Esophagus squamous epithelium (tissue), 5 donors: ENCODE measurements around the gene FAM181A. TPM values are rescaled to one million over a fixed set of nuclear protein-coding genes. Genes with fewer than 3 reads are reported as not detected.

Experiments used
- DNase-seq: peaks from one replicate; lab custom pipeline; 2025; lab: John Stamatoyannopoulos, UW
- H3K27ac ChIP-seq, 4 donors: fragments of 200-600 bp; sonication (generic); one replicate each; pipeline ENCODE4 v1.5.1; 2016 to 2019; ENCODE audit warnings: mild to moderate bottlenecking in 1 of 4
- H3K27me3 ChIP-seq, 4 donors: fragments of 200-600 bp; sonication (generic); 1 replicate in 3 of 4; 2 replicates in 1 of 4; pipeline versions ENCODE4 v1.5.1 to v1.6.0; 2017 to 2021; ENCODE audit warnings: antibody characterized with exemption in 1 of 4
- H3K36me3 ChIP-seq, 3 donors: fragments of 200-600 bp; sonication (generic); one replicate each; pipeline ENCODE4 v1.5.1; 2016 to 2019
- H3K4me1 ChIP-seq, 3 donors: fragments of 200-600 bp; sonication (generic); one replicate each; pipeline ENCODE4 v1.5.1; 2017 to 2019
- H3K4me3 ChIP-seq, 4 donors: fragments of 200-600 bp; sonication (generic); 1 replicate in 3 of 4; 2 replicates in 1 of 4; pipeline ENCODE4 v1.5.1; 2016 to 2019; ENCODE audit warnings: mild to moderate bottlenecking in 2 of 4, moderate library complexity in 1 of 4
- H3K9me3 ChIP-seq, 3 donors: fragments of 200-600 bp; sonication (generic); one replicate each; pipeline ENCODE4 v1.5.1; 2016 to 2019
- CTCF ChIP-seq, 6 experiments: fragments of 450-650 bp in 4 of 6; fragments of 200-600 bp in 2 of 6; sonication (generic) in 2 of 6; IDR thresholded peaks; one replicate each; pipeline ENCODE4 v1.5.1; 2016 to 2019; ENCODE audit warnings: antibody characterized with exemption in 6 of 6, mild to moderate bottlenecking in 4 of 6, moderate library complexity in 4 of 6
- POLR2A ChIP-seq, 4 donors: fragments of 450-650 bp; IDR thresholded peaks; one replicate each; pipeline ENCODE4 v1.6.1; 2017; ENCODE audit warnings: antibody characterized with exemption in 4 of 4, mild to moderate bottlenecking in 4 of 4, moderate library complexity in 3 of 4
- WGBS, 2 donors: methylation state at CpG; one replicate each; pipeline ENCODE4 v1.1.5; 2018; 5-methylcytosine and 5-hydroxymethylcytosine counted together
- intact Hi-C: fragments of 100-400 bp; cut with DNase I; formaldehyde crosslinking; loops from one replicate; pipeline ENCODE4 v1.15.0; 2022
- total RNA-seq, 4 donors: library from RNA; depleted of rRNA; stranded (reverse); fragments of >200 nt; gene quantifications; one replicate each; pipeline ENCODE4 v1.1.0, GENCODE V29; 2016
- donor health status: DM: yes; HTN: yes; CAD: no.

The FAM181A gene
- total RNA-seq, 4 donors from 2014 or later = not detected

- WGBS, 2 donors = 89 to 92% methylated on average over 13 to 15 of the region's 16 CpGs
- TF ChIP-seq CTCF (IDR thresholded peaks at IDR 0.05) (no peak), POLR2A (IDR thresholded peaks at IDR 0.05) (no peak)
- intact Hi-C loops = no loop called here
- H3K27me3 ChIP-seq = peaks cover 0 to 14% (median 0%) of the 10 kb centered on the region in 4 donors
- no peaks in the 10 kb centered on the region for H3K9me3 ChIP-seq
- peaks cover 14 to 81% (median 40%) of the 10 kb centered on the region in 3 donors for H3K4me1 ChIP-seq
- DNase-seq = no peak
- H3K36me3 ChIP-seq = no peaks in the 10 kb centered on the region
- H3K4me3 ChIP-seq = no peak overlapping the region
- peak overlapping the region in 3 of 4 donors; percentile 50 to 88 (median 84) for H3K27ac ChIP-seq
These were observed 30.8 kb downstream of the FAM181A start for GRCh38 chr14:93957751-93958566.

GRCh38 chr14:93958567-93959238 is 31.6 kb downstream of the FAM181A start:
- peak overlapping the region; percentile 61 to 88 (median 74) for H3K27ac ChIP-seq
- H3K4me3 ChIP-seq = no peak overlapping the region
- no peaks in the 10 kb centered on the region for H3K9me3 ChIP-seq
- TF ChIP-seq POLR2A (IDR thresholded peaks at IDR 0.05) = no peak
- TF ChIP-seq CTCF (IDR thresholded peaks at IDR 0.05) = no peak
- whole genome bisulfite sequencing, 2 donors = 62 to 84% methylated on average over 3 to 4 of the region's 7 CpGs
- intact Hi-C loops = no loop called here
- H3K36me3 ChIP-seq = no peaks in the 10 kb centered on the region
- peaks cover 0 to 8% (median 0%) of the 10 kb centered on the region in 4 donors for H3K27me3 ChIP-seq
- DNase-seq = no peak
- peaks cover 14 to 83% (median 40%) of the 10 kb centered on the region in 3 donors for H3K4me1 ChIP-seq

- H3K9me3 ChIP-seq = no peaks in the 10 kb centered on the region
- TF ChIP-seq CTCF (IDR thresholded peaks at IDR 0.05) (no peak), POLR2A (IDR thresholded peaks at IDR 0.05) (peak in 1 of 4 donors; percentile 24)
- WGBS, 2 donors = 23 to 30% methylated on average over 9 to 16 of the region's 23 CpGs
- no peaks in the 10 kb centered on the region for H3K36me3 ChIP-seq
- H3K27me3 ChIP-seq = peaks cover 0 to 2% (median 0%) of the 10 kb centered on the region in 4 donors
- H3K4me3 ChIP-seq = peak overlapping the region in 1 of 4 donors; percentile 12
- H3K27ac ChIP-seq = peak overlapping the region; percentile 61 to 88 (median 74)
- DNase-seq = peak; percentile 41
- peaks cover 14 to 90% (median 43%) of the 10 kb centered on the region in 3 donors for H3K4me1 ChIP-seq
- intact Hi-C loops = no loop called here
These were observed 32.3 kb downstream of the FAM181A start for GRCh38 chr14:93959239-93960107.

GRCh38 chr14:93960108-93960475 is 32.9 kb downstream of the FAM181A start:
- Histone ChIP-seq H3K27ac (peak overlapping the region; percentile 61 to 88 (median 74)), H3K36me3 (no peaks in the 10 kb centered on the region), H3K9me3 (no peaks in the 10 kb centered on the region), H3K4me3 (no peak overlapping the region), H3K4me1 (peaks cover 14 to 87% (median 43%) of the 10 kb centered on the region in 3 donors), H3K27me3 (no peaks in the 10 kb centered on the region)
- no peak for TF ChIP-seq CTCF (IDR thresholded peaks at IDR 0.05)
- no peak for TF ChIP-seq POLR2A (IDR thresholded peaks at IDR 0.05)
- no peak for DNase-seq
- intact Hi-C loops = no loop called here
